PC-9 (cell line): ENCODE results near the gene SLC22A4. TPM values are rescaled to one million over a fixed set of nuclear protein-coding genes. Genes with fewer than 3 reads are reported as not detected.

Experiments used
- BruUV-seq: library from RNA; stranded (reverse); fragments of 400-500 nt; replicated peaks from 2 replicates; lab custom pipeline; 2021; lab: Mats Ljungman, UMichigan
- CTCF ChIA-PET: fragments of 300-600 bp; sonication (Branson Sonifier 250); formaldehyde crosslinking; loops from one replicate; lab custom pipeline; 2022; ENCODE audit warnings: antibody characterized with exemption; lab: Charles Lee
- POLR2A ChIA-PET: fragments of 300-600 bp; sonication (Branson Sonifier 250); formaldehyde crosslinking; loops from one replicate; lab custom pipeline; 2022; ENCODE audit warnings: antibody characterized with exemption; ENCODE audit not compliant: unreplicated experiment; lab: Charles Lee
- DNase-seq, 2 experiments: peaks; one replicate each; pipeline versions ENCODE4 v3.0.0 to v3.0.0-alpha.2; 2015 to 2022; ENCODE audit warnings: mixed read lengths in 1 of 2
- H2AFZ ChIP-seq: fragments of 200-600 bp; sonication (generic); 2 replicates; pipeline ENCODE4 v1.8.1; 2017; ENCODE audit warnings: antibody characterized with exemption
- H3F3A ChIP-seq: fragments of 200-600 bp; sonication (generic); 2 replicates; pipeline ENCODE4 v1.8.1; 2017; ENCODE audit warnings: antibody characterized with exemption, mild to moderate bottlenecking, low read depth; ENCODE audit not compliant: insufficient read depth
- H3K27ac ChIP-seq: fragments of 200-600 bp; sonication (generic); 2 replicates; pipeline ENCODE4 v1.6.1; 2016; ENCODE audit warnings: mixed run types
- H3K27me3 ChIP-seq: fragments of 200-600 bp; sonication (generic); 2 replicates; pipeline ENCODE4 v1.6.1; 2016; ENCODE audit warnings: low read depth, mixed run types; ENCODE audit not compliant: insufficient read depth
- H3K36me3 ChIP-seq: fragments of 200-600 bp; sonication (generic); 2 replicates; pipeline ENCODE4 v1.6.1; 2016; ENCODE audit warnings: low read depth, mixed run types
- H3K4me1 ChIP-seq: fragments of 200-600 bp; sonication (generic); replicated peaks from 2 replicates; pipeline ENCODE4 v1.6.1; 2016; ENCODE audit warnings: mixed run types; ENCODE audit not compliant: insufficient read depth
- H3K4me2 ChIP-seq: fragments of 200-600 bp; sonication (generic); 2 replicates; pipeline ENCODE4 v1.6.1; 2017; ENCODE audit warnings: mixed run types
- H3K4me3 ChIP-seq: fragments of 200-600 bp; sonication (generic); 2 replicates; pipeline ENCODE4 v1.6.1; 2016; ENCODE audit warnings: mixed run types
- H3K79me2 ChIP-seq: fragments of 200-600 bp; sonication (generic); 2 replicates; pipeline ENCODE4 v1.6.1; 2017; ENCODE audit warnings: low read depth, mixed run types
- H3K9me2 ChIP-seq: fragments of 200-600 bp; sonication (generic); 2 replicates; pipeline ENCODE4 v1.8.1; 2017; ENCODE audit warnings: mild to moderate bottlenecking; ENCODE audit not compliant: insufficient read depth
- H3K9me3 ChIP-seq: fragments of 200-600 bp; sonication (generic); 2 replicates; pipeline ENCODE4 v1.8.1; 2016; ENCODE audit warnings: low read depth; ENCODE audit not compliant: insufficient read depth
- H4K20me1 ChIP-seq: fragments of 200-600 bp; sonication (generic); 2 replicates; pipeline ENCODE4 v1.8.1; 2017; ENCODE audit not compliant: insufficient read depth
- CTCF ChIP-seq: fragments of 200-600 bp; sonication (generic); conservative IDR thresholded peaks from 2 replicates; pipeline ENCODE4 v1.6.1; 2017; ENCODE audit warnings: mixed run types, antibody characterized with exemption, mild to moderate bottlenecking, moderate library complexity
- EZH2 ChIP-seq: fragments of 200-600 bp; sonication (generic); IDR thresholded peaks from 2 replicates; pipeline ENCODE4 v1.8.0; 2017; ENCODE audit warnings: antibody characterized with exemption, low read depth
- intact Hi-C: fragments of 100-400 bp; cut with micrococcal nuclease; formaldehyde crosslinking; loops from one replicate; pipeline ENCODE4 v1.10.0; 2022; ENCODE audit not compliant: unreplicated experiment
- total RNA-seq: library from RNA; stranded (reverse); gene quantifications from 2 replicates; pipeline ENCODE4 v1.2.3, GENCODE V29; 2021

Gene SLC22A4
- total RNA-seq, 1 experiment from 2014 or later, result 4.2 TPM

GRCh38 chr5:132322266-132322665 lies 28.1 kb downstream of the SLC22A4 start:
- H3K36me3 ChIP-seq, result no peaks in the 10 kb centered on the region
- TF ChIP-seq CTCF (no peak), EZH2 (no peak)
- ChIA-PET CTCF (no interaction called here), POLR2A (no interaction called here)
- no peak overlapping the region for H3K4me3 ChIP-seq
- no TSS peak for BruUV-seq
- no peaks in the 10 kb centered on the region for H4K20me1 ChIP-seq
- no peak overlapping the region for H3K4me2 ChIP-seq
- H3K27ac ChIP-seq, result no peak overlapping the region
- intact Hi-C loops, result no loop called here
- no peak for DNase-seq
- H3F3A ChIP-seq, result no peaks in the 10 kb centered on the region
- H3K27me3 ChIP-seq, result no peaks in the 10 kb centered on the region
- no peaks in the 10 kb centered on the region for H3K9me2 ChIP-seq
- no peaks in the 10 kb centered on the region for H3K79me2 ChIP-seq
- H3K9me3 ChIP-seq, result no peaks in the 10 kb centered on the region
- H3K4me1 ChIP-seq, result no peaks in the 10 kb centered on the region
- H2AFZ ChIP-seq, result no peak overlapping the region

GRCh38 chr5:132323202-132323601 lies 29.0 kb downstream of the SLC22A4 start:
- Histone ChIP-seq H3K9me2 (no peaks in the 10 kb centered on the region), H3K9me3 (no peaks in the 10 kb centered on the region), H4K20me1 (no peaks in the 10 kb centered on the region), H3K4me1 (no peaks in the 10 kb centered on the region), H2AFZ (no peak overlapping the region), H3K27ac (no peak overlapping the region), H3K36me3 (no peaks in the 10 kb centered on the region), H3F3A (no peaks in the 10 kb centered on the region), H3K4me2 (no peak overlapping the region), H3K27me3 (no peaks in the 10 kb centered on the region), H3K79me2 (no peaks in the 10 kb centered on the region), H3K4me3 (no peak overlapping the region)
- no peak for DNase-seq
- ChIA-PET POLR2A (no interaction called here), CTCF (no interaction called here)
- TF ChIP-seq EZH2, result no peak
- TF ChIP-seq CTCF, result no peak
- no TSS peak for BruUV-seq
- intact Hi-C loops, result no loop called here

- Histone ChIP-seq H3K27me3 (no peaks in the 10 kb centered on the region), H3K36me3 (no peaks in the 10 kb centered on the region), H3K27ac (no peak overlapping the region), H3K79me2 (no peaks in the 10 kb centered on the region), H3K4me2 (no peak overlapping the region), H3K4me1 (no peaks in the 10 kb centered on the region), H3F3A (no peaks in the 10 kb centered on the region), H4K20me1 (no peaks in the 10 kb centered on the region), H3K9me2 (no peaks in the 10 kb centered on the region), H3K4me3 (no peak overlapping the region), H2AFZ (no peak overlapping the region), H3K9me3 (no peaks in the 10 kb centered on the region)
- no peak for DNase-seq
- ChIA-PET CTCF (no interaction called here), POLR2A (no interaction called here)
- no TSS peak for BruUV-seq
- intact Hi-C loops, result no loop called here
- TF ChIP-seq CTCF, result no peak
- no peak for TF ChIP-seq EZH2
These were observed 31.5 kb downstream of the SLC22A4 start for GRCh38 chr5:132325691-132326090.
